Esophagus squamous epithelium (tissue), 5 donors: ENCODE measurements around the gene CHST3. TPM values are rescaled to one million over a fixed set of nuclear protein-coding genes. Genes with fewer than 3 reads are reported as not detected.

Experiments used
- DNase-seq: peaks from one replicate; lab custom pipeline; 2025; lab: John Stamatoyannopoulos, UW
- H3K27ac ChIP-seq, 4 donors: fragments of 200-600 bp; sonication (generic); one replicate each; pipeline ENCODE4 v1.5.1; 2016 to 2019; ENCODE audit warnings: mild to moderate bottlenecking in 1 of 4
- H3K27me3 ChIP-seq, 4 donors: fragments of 200-600 bp; sonication (generic); 1 replicate in 3 of 4; 2 replicates in 1 of 4; pipeline versions ENCODE4 v1.5.1 to v1.6.0; 2017 to 2021; ENCODE audit warnings: antibody characterized with exemption in 1 of 4
- H3K36me3 ChIP-seq, 3 donors: fragments of 200-600 bp; sonication (generic); one replicate each; pipeline ENCODE4 v1.5.1; 2016 to 2019
- H3K4me1 ChIP-seq, 3 donors: fragments of 200-600 bp; sonication (generic); one replicate each; pipeline ENCODE4 v1.5.1; 2017 to 2019
- H3K4me3 ChIP-seq, 4 donors: fragments of 200-600 bp; sonication (generic); 1 replicate in 3 of 4; 2 replicates in 1 of 4; pipeline ENCODE4 v1.5.1; 2016 to 2019; ENCODE audit warnings: mild to moderate bottlenecking in 2 of 4, moderate library complexity in 1 of 4
- H3K9me3 ChIP-seq, 3 donors: fragments of 200-600 bp; sonication (generic); one replicate each; pipeline ENCODE4 v1.5.1; 2016 to 2019
- CTCF ChIP-seq, 6 experiments: fragments of 450-650 bp in 4 of 6; fragments of 200-600 bp in 2 of 6; sonication (generic) in 2 of 6; IDR thresholded peaks; one replicate each; pipeline ENCODE4 v1.5.1; 2016 to 2019; ENCODE audit warnings: antibody characterized with exemption in 6 of 6, mild to moderate bottlenecking in 4 of 6, moderate library complexity in 4 of 6
- POLR2A ChIP-seq, 4 donors: fragments of 450-650 bp; IDR thresholded peaks; one replicate each; pipeline ENCODE4 v1.6.1; 2017; ENCODE audit warnings: antibody characterized with exemption in 4 of 4, mild to moderate bottlenecking in 4 of 4, moderate library complexity in 3 of 4
- WGBS, 2 donors: methylation state at CpG; one replicate each; pipeline ENCODE4 v1.1.5; 2018; 5-methylcytosine and 5-hydroxymethylcytosine counted together
- intact Hi-C: fragments of 100-400 bp; cut with DNase I; formaldehyde crosslinking; loops from one replicate; pipeline ENCODE4 v1.15.0; 2022
- total RNA-seq, 4 donors: library from RNA; depleted of rRNA; stranded (reverse); fragments of >200 nt; gene quantifications; one replicate each; pipeline ENCODE4 v1.1.0, GENCODE V29; 2016
- donor health status: DM: yes; HTN: yes; CAD: no.

The CHST3 gene
- total RNA-seq, 4 donors from 2014 or later: 5.3 to 15.4 (median 9.6) TPM

- Histone ChIP-seq H3K4me1 (no peaks in the 10 kb centered on the region), H3K9me3 (peaks cover 0 to 27% (median 22%) of the 10 kb centered on the region in 3 donors), H3K27me3 (no peaks in the 10 kb centered on the region), H3K27ac (no peak overlapping the region), H3K4me3 (no peak overlapping the region), H3K36me3 (no peaks in the 10 kb centered on the region)
- DNase-seq: no peak
- intact Hi-C loops: no loop called here
- TF ChIP-seq POLR2A (IDR thresholded peaks at IDR 0.05) (no peak), CTCF (IDR thresholded peaks at IDR 0.05) (no peak)
- WGBS, 2 donors: 87 to 94% methylated on average over 4 of the region's 4 CpGs
Observed at GRCh38 chr10:71940752-71941151, 23.4 kb upstream of the CHST3 start.

GRCh38 chr10:71941318-71941717, 22.9 kb upstream of the CHST3 start:
- Histone ChIP-seq H3K27me3 (no peaks in the 10 kb centered on the region), H3K36me3 (no peaks in the 10 kb centered on the region), H3K4me1 (no peaks in the 10 kb centered on the region), H3K4me3 (no peak overlapping the region), H3K27ac (no peak overlapping the region), H3K9me3 (peaks cover 0 to 33% (median 26%) of the 10 kb centered on the region in 3 donors)
- intact Hi-C loops: no loop called here
- no peak for DNase-seq
- TF ChIP-seq POLR2A (IDR thresholded peaks at IDR 0.05) (no peak), CTCF (IDR thresholded peaks at IDR 0.05) (no peak)
- WGBS, 2 donors: 65 to 76% methylated on average over 8 of the region's 8 CpGs

- intact Hi-C loops: no loop called here
- 83 to 88% methylated on average over 8 of the region's 8 CpGs for WGBS, 2 donors
- TF ChIP-seq POLR2A (IDR thresholded peaks at IDR 0.05) (no peak), CTCF (IDR thresholded peaks at IDR 0.05) (no peak)
- Histone ChIP-seq H3K9me3 (peaks cover 0 to 59% (median 41%) of the 10 kb centered on the region in 3 donors), H3K36me3 (no peaks in the 10 kb centered on the region), H3K27ac (no peak overlapping the region), H3K27me3 (no peaks in the 10 kb centered on the region), H3K4me1 (peaks cover 0 to 12% (median 0%) of the 10 kb centered on the region in 3 donors), H3K4me3 (no peak overlapping the region)
- DNase-seq: no peak
Observed at GRCh38 chr10:71945819-71946474, 18.2 kb upstream of the CHST3 start.

GRCh38 chr10:71946700-71947099, 17.5 kb upstream of the CHST3 start:
- intact Hi-C loops: no loop called here
- H3K4me3 ChIP-seq: no peak overlapping the region
- no peak for DNase-seq
- H3K4me1 ChIP-seq: peaks cover 0 to 13% (median 0%) of the 10 kb centered on the region in 3 donors
- TF ChIP-seq POLR2A (IDR thresholded peaks at IDR 0.05) (no peak), CTCF (IDR thresholded peaks at IDR 0.05) (no peak)
- no peaks in the 10 kb centered on the region for H3K27me3 ChIP-seq
- H3K27ac ChIP-seq: no peak overlapping the region
- 88 to 90% methylated on average over 1 to 3 of the region's 3 CpGs for WGBS, 2 donors
- H3K9me3 ChIP-seq: peaks cover 0 to 59% (median 41%) of the 10 kb centered on the region in 3 donors
- H3K36me3 ChIP-seq: no peaks in the 10 kb centered on the region

- no peak overlapping the region for H3K27ac ChIP-seq
- H3K27me3 ChIP-seq: no peaks in the 10 kb centered on the region
- intact Hi-C loops: no loop called here
- H3K36me3 ChIP-seq: no peaks in the 10 kb centered on the region
- TF ChIP-seq POLR2A (IDR thresholded peaks at IDR 0.05): no peak
- no peak for TF ChIP-seq CTCF (IDR thresholded peaks at IDR 0.05)
- 67 to 69% methylated on average over 4 to 6 of the region's 6 CpGs for WGBS, 2 donors
- H3K9me3 ChIP-seq: peaks cover 0 to 53% (median 40%) of the 10 kb centered on the region in 3 donors
- peaks cover 0 to 13% (median 0%) of the 10 kb centered on the region in 3 donors for H3K4me1 ChIP-seq
- no peak overlapping the region for H3K4me3 ChIP-seq
- no peak for DNase-seq
Observed at GRCh38 chr10:71948496-71949067, 15.6 kb upstream of the CHST3 start.
